IMR-90 (cell line): Measurements from ENCODE around the gene PARK7.

ENCODE experiments used
- POLR2A ChIP-seq: IDR thresholded peaks from 2 replicates; pipeline ENCODE4 v1.6.1; 2012; ENCODE audit warnings: mild to moderate bottlenecking, low read depth, low read length
- SMC3 ChIP-seq: fragments of 150-350 bp; IDR thresholded peaks from 2 replicates; pipeline ENCODE4 v1.6.1; 2016; ENCODE audit warnings: low read depth, mild to moderate bottlenecking, antibody characterized with exemption, low read length, moderate library complexity
- TF ChIP-seq, protein P1 (sequence below): fragments of 150-350 bp; IDR thresholded peaks from 2 replicates; pipeline ENCODE4 v1.6.1; 2017; ENCODE audit warnings: mild to moderate bottlenecking, antibody characterized with exemption, low read length, low read depth

DNA sequence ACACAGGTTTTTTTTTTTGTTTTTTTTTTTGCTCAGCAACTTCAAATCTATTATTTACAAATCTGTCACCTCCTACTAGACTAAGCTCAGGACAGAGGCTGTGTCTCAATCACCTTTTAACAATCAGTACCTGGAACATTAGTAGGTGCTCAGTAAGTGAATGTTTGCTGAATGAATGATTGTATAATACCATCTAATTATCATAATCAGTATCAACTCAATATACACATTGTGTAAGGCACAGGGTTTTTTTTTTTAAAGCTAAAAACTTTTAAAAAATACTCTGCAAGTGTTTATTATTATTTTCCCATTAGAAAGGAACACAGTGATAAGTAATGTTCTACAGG, 55.4 kb downstream of the PARK7 start:
- no peak for TF ChIP-seq SMC3
- TF ChIP-seq, protein P1, sequence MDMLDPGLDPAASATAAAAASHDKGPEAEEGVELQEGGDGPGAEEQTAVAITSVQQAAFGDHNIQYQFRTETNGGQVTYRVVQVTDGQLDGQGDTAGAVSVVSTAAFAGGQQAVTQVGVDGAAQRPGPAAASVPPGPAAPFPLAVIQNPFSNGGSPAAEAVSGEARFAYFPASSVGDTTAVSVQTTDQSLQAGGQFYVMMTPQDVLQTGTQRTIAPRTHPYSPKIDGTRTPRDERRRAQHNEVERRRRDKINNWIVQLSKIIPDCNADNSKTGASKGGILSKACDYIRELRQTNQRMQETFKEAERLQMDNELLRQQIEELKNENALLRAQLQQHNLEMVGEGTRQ: no peak
- TF ChIP-seq POLR2A: peak; percentile 0; the same call in 1 of the 2 replicates
